ENCODE data around the gene RALBP1.
"Not testable (repeated sequence)": the region's sequence is repeated elsewhere in the genome, so short reads cannot be mapped to it uniquely, and the experiment has no call there.

The RALBP1 gene

DNA sequence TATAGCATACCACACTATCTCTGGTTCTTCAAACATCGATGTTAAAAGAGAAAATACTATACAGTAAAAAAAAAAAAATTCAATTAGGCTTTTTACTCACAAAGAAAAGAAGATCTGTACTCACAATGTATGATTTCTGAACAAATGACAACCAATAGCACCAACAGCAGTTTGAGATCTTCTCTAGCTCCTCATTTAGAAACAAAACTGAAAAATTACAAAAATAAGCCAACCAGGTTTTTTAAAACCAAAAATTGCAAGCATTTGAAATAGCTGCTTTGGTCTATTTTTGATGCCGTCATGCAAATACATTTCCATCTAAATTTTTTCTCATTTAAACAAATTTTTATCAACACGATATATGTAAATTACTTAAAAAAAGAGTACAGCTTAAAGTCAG is 34.3 kb upstream of the RALBP1 start:
- TF ChIP-seq, protein P1, sequence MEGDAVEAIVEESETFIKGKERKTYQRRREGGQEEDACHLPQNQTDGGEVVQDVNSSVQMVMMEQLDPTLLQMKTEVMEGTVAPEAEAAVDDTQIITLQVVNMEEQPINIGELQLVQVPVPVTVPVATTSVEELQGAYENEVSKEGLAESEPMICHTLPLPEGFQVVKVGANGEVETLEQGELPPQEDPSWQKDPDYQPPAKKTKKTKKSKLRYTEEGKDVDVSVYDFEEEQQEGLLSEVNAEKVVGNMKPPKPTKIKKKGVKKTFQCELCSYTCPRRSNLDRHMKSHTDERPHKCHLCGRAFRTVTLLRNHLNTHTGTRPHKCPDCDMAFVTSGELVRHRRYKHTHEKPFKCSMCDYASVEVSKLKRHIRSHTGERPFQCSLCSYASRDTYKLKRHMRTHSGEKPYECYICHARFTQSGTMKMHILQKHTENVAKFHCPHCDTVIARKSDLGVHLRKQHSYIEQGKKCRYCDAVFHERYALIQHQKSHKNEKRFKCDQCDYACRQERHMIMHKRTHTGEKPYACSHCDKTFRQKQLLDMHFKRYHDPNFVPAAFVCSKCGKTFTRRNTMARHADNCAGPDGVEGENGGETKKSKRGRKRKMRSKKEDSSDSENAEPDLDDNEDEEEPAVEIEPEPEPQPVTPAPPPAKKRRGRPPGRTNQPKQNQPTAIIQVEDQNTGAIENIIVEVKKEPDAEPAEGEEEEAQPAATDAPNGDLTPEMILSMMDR (IDR thresholded peaks at IDR 0.05; ENCODE audit: low read depth, low read length) = no peak
- DNase-seq (ENCODE audit: low read depth in 2 of 2) = no peak
- no peak overlapping the region for H3K4me3 ChIP-seq (replicated peaks in 1 of 2; ENCODE audit: low read depth in 2 of 2, low read length in 2 of 2)

DNA sequence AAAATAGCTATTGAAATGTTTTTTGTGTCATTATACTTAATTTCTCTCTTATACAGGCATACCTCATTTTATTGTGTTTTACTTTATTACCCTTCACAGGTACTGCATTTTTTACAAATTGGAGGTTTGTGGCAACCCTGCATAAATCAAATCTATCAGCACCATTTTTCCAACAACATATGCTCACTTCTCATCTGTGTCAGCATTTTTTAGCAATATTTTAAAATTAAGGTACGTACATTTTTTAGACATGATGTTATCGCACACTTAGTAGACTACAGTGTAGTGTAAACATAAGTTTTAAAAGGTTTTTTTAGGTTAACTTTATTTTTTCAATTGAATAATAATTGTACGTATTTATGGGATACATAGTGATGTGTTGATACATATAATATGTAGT is 30.8 kb upstream of the RALBP1 start:
- no peak for DNase-seq (ENCODE audit: low read depth in 2 of 2)
- TF ChIP-seq, protein P1 (IDR thresholded peaks at IDR 0.05; ENCODE audit: low read depth, low read length) = no peak

DNA sequence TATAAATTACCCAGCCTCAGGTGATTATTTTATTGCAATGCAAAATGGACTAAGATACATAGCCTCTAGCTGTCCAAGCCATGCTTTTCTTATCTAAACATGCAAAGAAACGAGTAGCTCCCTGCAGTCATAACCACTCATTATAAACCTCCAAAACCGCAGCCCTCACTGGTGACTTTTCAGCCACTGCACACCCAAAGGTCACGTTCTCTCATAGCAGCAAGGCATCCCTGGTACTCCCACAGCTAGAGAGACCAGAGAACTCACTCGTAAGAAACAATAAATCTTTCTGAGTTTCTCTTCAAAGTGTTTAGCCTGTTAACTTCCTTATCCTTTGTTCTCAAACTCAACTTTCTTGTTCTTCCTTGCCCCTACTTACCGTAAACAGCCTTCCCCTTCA is 28.5 kb upstream of the RALBP1 start:
- no peak overlapping the region for H3K4me3 ChIP-seq (replicated peaks in 1 of 2; ENCODE audit: low read depth in 2 of 2, low read length in 2 of 2)
- TF ChIP-seq, protein P1 (IDR thresholded peaks at IDR 0.05; ENCODE audit: low read depth, low read length) = no peak
- no peak for DNase-seq (ENCODE audit: low read depth in 2 of 2)

More for the DNA sequence above, 30.8 kb upstream of the RALBP1 start:
- no peak overlapping the region for H3K4me3 ChIP-seq (replicated peaks in 1 of 2; ENCODE audit: low read depth in 2 of 2, low read length in 2 of 2)

DNA sequence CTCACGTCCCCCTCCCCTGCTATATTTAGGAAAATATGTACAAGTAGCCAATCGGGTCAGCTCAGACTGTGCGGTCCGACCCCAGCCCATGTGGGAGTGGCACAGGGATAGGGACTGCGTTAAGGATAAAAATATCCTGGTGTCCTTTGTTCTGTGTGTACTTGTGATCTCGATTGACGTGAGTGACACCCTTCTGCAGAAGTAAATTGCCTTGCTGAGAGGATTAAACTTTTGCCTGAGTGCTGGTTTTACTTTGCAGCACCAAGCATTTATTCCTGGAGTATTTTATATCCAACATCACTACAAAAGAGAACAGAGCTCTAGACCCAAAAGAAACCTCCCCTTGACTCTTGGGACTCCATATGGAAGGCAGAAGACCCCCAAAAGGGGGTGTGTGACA is 28.0 kb upstream of the RALBP1 start:
- TF ChIP-seq, protein P1 (IDR thresholded peaks at IDR 0.05; ENCODE audit: low read depth, low read length) = no peak
- H3K4me3 ChIP-seq (replicated peaks in 1 of 2; ENCODE audit: low read depth in 2 of 2, low read length in 2 of 2) = no peak overlapping the region
- DNase-seq (ENCODE audit: low read depth in 2 of 2) = no peak

DNA sequence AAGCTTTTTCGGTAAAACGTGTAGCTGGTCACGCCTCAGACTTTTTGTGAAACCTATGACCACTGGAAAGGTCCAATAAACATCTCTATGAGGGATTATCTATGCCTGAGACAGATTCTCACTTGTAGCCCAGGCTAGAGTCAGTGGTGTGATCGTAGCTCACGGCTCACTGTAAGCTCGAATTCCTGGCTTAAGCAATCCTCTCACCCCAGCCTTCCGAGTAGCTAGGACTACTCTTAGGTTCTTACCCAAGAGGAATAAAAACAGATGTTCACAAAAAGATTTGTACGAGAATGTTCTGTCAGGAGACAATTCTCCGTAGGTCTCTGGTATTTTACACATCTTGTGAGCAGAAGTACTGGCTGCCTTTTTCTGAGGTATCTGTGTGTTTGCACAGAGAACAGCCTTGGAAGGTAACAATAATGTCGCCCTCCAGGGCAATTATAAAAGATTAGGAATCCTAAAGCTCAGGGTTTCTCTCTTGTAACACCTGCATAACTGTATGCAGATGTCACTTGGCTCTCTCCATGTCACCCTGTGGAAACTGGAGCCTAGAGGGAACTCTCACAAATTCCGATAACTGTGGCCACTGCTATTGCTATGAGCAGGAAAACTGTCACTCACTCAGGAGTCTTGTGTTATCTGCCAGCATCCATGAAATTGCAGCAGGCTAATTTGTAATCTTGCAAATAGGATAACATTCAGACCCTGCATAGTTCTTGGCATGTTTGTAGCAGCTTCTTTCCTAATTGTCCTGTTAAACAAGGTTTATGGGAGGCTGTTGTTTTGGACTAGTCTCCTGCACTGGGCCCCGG is 25.5 kb upstream of the RALBP1 start:
- H3K4me3 ChIP-seq (replicated peaks in 1 of 2; ENCODE audit: low read depth in 2 of 2, low read length in 2 of 2) = no peak overlapping the region
- TF ChIP-seq, protein P1 (IDR thresholded peaks at IDR 0.05; ENCODE audit: low read depth, low read length) = no peak
- DNase-seq (ENCODE audit: low read depth in 2 of 2) = peak; percentile 29 to 43

DNA sequence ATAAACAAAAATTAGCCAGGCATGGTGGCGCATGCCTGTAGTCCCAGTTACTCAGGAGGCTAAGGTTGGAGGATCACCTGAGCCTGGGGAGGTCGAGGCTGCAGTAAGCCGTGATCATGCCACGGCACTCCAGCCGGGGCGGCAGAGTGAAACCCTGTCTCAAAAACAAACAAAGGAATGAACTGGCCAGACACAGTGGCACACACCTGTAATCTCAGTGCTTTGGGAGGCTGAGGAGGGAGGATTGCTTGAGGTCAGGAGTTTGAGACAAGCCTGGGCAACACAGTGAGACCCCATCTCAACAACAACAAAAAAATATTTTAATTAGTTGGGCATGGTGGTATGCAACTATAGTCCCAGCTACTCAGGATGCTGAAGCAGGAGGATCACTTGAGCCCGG is 24.4 kb upstream of the RALBP1 start:
- not testable (repeated sequence) for DNase-seq (ENCODE audit: low read depth in 2 of 2); H3K4me3 ChIP-seq (replicated peaks in 1 of 2; ENCODE audit: low read depth in 2 of 2, low read length in 2 of 2)

DNA sequence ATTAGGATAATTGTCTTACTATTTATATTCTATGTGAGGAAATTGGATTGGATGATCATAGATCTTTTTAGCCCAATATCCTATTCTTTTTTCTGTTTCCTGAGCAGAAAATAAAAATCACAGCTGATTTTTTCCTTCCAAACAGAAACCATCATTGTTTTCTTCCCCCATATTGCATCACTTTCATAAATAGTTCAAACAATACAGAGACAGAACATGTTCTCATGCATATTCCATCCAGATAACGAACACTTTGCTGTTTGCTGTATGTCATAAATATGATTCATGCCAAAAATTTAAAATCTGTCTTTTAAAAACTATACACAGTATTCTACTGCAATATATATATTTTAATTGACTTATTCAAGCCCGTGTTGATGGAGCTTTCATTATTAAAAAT is 22.0 kb upstream of the RALBP1 start:
- H3K4me3 ChIP-seq (replicated peaks in 1 of 2; ENCODE audit: low read depth in 2 of 2, low read length in 2 of 2) = no peak overlapping the region
- DNase-seq (ENCODE audit: low read depth in 2 of 2) = peak; percentile 33 to 60
- TF ChIP-seq, protein P1 (IDR thresholded peaks at IDR 0.05; ENCODE audit: low read depth, low read length) = no peak
